ENCODE data around the gene SAMD4A. TPM values are rescaled to one million over a fixed set of nuclear protein-coding genes. Genes with fewer than 3 reads are reported as not detected.

SAMD4A gene
- polyA plus RNA-seq, 3 donors: 3.2 to 8.6 (median 4.2) TPM

DNA sequence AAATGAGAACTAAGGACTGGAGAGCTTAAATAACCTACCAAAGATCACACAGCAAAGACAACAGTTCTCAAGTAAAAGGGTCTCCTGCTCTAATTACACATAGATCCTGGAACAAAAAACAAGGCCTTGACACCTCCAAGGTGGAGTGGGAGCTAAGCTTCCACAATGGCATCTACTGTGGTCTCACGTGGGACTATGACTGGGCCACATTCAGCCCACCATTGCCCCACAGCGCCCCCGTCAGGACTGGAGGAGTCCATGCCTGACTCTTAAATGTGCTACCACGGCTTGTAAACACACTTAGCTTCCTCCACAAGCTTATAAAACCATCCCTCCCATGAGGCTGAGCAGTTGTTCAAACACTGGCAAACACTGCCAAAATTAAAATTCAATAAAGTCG is 247.1 kb downstream of the SAMD4A start:
- 86% methylated on average over 3 of the region's 5 CpGs for WGBS (ENCODE audit: insufficient coverage)
- H3K27me3 Mint-ChIP-seq (ENCODE audit: low read depth in 3 of 3): peaks cover 0 to 2% (median 0%) of the 10 kb centered on the region in 3 donors
- peaks cover 7% of the 10 kb centered on the region for H3K4me1 Mint-ChIP-seq
- no peaks in the 10 kb centered on the region for H3K9me3 ChIP-seq (replicated peaks in 1 of 2; ENCODE audit: control insufficient read depth in 1 of 2, insufficient read depth in 1 of 2, low read length in 2 of 2)
- TF ChIP-seq, protein P1, sequence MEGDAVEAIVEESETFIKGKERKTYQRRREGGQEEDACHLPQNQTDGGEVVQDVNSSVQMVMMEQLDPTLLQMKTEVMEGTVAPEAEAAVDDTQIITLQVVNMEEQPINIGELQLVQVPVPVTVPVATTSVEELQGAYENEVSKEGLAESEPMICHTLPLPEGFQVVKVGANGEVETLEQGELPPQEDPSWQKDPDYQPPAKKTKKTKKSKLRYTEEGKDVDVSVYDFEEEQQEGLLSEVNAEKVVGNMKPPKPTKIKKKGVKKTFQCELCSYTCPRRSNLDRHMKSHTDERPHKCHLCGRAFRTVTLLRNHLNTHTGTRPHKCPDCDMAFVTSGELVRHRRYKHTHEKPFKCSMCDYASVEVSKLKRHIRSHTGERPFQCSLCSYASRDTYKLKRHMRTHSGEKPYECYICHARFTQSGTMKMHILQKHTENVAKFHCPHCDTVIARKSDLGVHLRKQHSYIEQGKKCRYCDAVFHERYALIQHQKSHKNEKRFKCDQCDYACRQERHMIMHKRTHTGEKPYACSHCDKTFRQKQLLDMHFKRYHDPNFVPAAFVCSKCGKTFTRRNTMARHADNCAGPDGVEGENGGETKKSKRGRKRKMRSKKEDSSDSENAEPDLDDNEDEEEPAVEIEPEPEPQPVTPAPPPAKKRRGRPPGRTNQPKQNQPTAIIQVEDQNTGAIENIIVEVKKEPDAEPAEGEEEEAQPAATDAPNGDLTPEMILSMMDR (IDR thresholded peaks at IDR 0.05): no peak
- H3K4me2 ChIP-seq (replicated peaks; ENCODE audit: extremely low read depth, low read length, poor library complexity, severe bottlenecking): no peak overlapping the region
- DNase-seq: no peak
- no peaks in the 10 kb centered on the region for H3K79me2 ChIP-seq (ENCODE audit: insufficient read depth, low read length)
- no peak overlapping the region for H3K27ac Mint-ChIP-seq
- no peak overlapping the region for H3K4me3 ChIP-seq (replicated peaks in 1 of 3; ENCODE audit: low read depth in 2 of 3, low read length in 3 of 3)
- H2AFZ ChIP-seq (ENCODE audit: insufficient read depth, low read depth, low read length, poor library complexity, severe bottlenecking): no peak overlapping the region
- peaks cover 0 to 3% of the 10 kb centered on the region in 2 donors for H3K4me1 ChIP-seq (ENCODE audit: control insufficient read depth in 1 of 2, insufficient read depth in 2 of 2, low read length in 2 of 2)
- H3K27me3 ChIP-seq (ENCODE audit: control insufficient read depth in 2 of 2, insufficient read depth in 2 of 2, low read length in 2 of 2): no peaks in the 10 kb centered on the region
- H3K4me3 Mint-ChIP-seq: no peak overlapping the region
- H4K20me1 ChIP-seq (ENCODE audit: insufficient read depth, low read length): no peaks in the 10 kb centered on the region
- no peak overlapping the region for H3K27ac ChIP-seq (ENCODE audit: low read depth in 1 of 2, low read length in 2 of 2)
- no peak overlapping the region for H3K9ac ChIP-seq (ENCODE audit: insufficient read depth, low read length, poor library complexity, severe bottlenecking)
- no peaks in the 10 kb centered on the region for H3K36me3 Mint-ChIP-seq
- intact Hi-C loops (cut with micrococcal nuclease): no loop called here
- no peaks in the 10 kb centered on the region for H3K36me3 ChIP-seq (replicated peaks in 1 of 2; ENCODE audit: control insufficient read depth in 1 of 2, insufficient read depth in 2 of 2, low read length in 2 of 2)
- no peaks in the 10 kb centered on the region for H3K9me3 Mint-ChIP-seq

DNA sequence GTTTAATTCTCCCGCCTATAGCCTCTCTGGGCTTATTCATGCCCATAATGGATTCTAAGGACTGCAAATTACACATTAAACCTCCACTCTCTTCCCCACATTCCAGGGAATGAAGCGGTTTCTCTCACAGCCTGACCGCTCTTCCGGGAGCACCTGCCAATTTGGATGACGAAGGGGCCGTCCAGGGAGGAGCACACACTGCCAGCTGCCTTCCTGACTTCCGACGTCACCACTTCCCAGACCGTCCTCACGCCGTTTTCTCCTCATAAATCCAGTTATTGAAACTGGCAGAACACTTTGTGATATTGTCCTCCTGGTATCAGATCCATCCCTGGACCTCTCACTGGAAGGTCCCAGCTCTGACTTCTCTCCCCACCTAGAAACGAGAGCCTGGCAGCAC is 248.1 kb downstream of the SAMD4A start:
- H3K4me1 Mint-ChIP-seq: peaks cover 7% of the 10 kb centered on the region
- H3K36me3 Mint-ChIP-seq: no peaks in the 10 kb centered on the region
- no peak overlapping the region for H2AFZ ChIP-seq (ENCODE audit: insufficient read depth, low read depth, low read length, poor library complexity, severe bottlenecking)
- no peaks in the 10 kb centered on the region for H3K9me3 Mint-ChIP-seq
- no peak overlapping the region for H3K27ac Mint-ChIP-seq
- H3K36me3 ChIP-seq (replicated peaks in 1 of 2; ENCODE audit: control insufficient read depth in 1 of 2, insufficient read depth in 2 of 2, low read length in 2 of 2): no peaks in the 10 kb centered on the region
- H3K9me3 ChIP-seq (replicated peaks in 1 of 2; ENCODE audit: control insufficient read depth in 1 of 2, insufficient read depth in 1 of 2, low read length in 2 of 2): no peaks in the 10 kb centered on the region
- DNase-seq: no peak
- no peaks in the 10 kb centered on the region for H3K27me3 ChIP-seq (ENCODE audit: control insufficient read depth in 2 of 2, insufficient read depth in 2 of 2, low read length in 2 of 2)
- no peak overlapping the region for H3K27ac ChIP-seq (ENCODE audit: low read depth in 1 of 2, low read length in 2 of 2)
- H3K4me2 ChIP-seq (replicated peaks; ENCODE audit: extremely low read depth, low read length, poor library complexity, severe bottlenecking): no peak overlapping the region
- H3K4me1 ChIP-seq (ENCODE audit: control insufficient read depth in 1 of 2, insufficient read depth in 2 of 2, low read length in 2 of 2): peaks cover 0 to 3% of the 10 kb centered on the region in 2 donors
- H3K9ac ChIP-seq (ENCODE audit: insufficient read depth, low read length, poor library complexity, severe bottlenecking): no peak overlapping the region
- no peak overlapping the region for H3K4me3 ChIP-seq (replicated peaks in 1 of 3; ENCODE audit: low read depth in 2 of 3, low read length in 3 of 3)
- H3K27me3 Mint-ChIP-seq (ENCODE audit: low read depth in 3 of 3): peaks cover 0 to 2% (median 1%) of the 10 kb centered on the region in 3 donors
- no peak overlapping the region for H3K4me3 Mint-ChIP-seq
- intact Hi-C loops (cut with micrococcal nuclease): no loop called here
- TF ChIP-seq, protein P1 (IDR thresholded peaks at IDR 0.05): no peak
- H4K20me1 ChIP-seq (ENCODE audit: insufficient read depth, low read length): no peaks in the 10 kb centered on the region
- no peaks in the 10 kb centered on the region for H3K79me2 ChIP-seq (ENCODE audit: insufficient read depth, low read length)
- 93% methylated on average over 7 of the region's 12 CpGs for WGBS (ENCODE audit: insufficient coverage)
